Activated CD4-positive, alpha-beta T cell treated with anti-CD3 and anti-CD28 coated beads for 36 hours (primary cell): ENCODE measurements around the gene FADS1. TPM values are rescaled to one million over a fixed set of nuclear protein-coding genes. Genes with fewer than 3 reads are reported as not detected.

Experiments used
- ATAC-seq: fragments of 200-7000 bp; cut with Tn5 transposase; one replicate; pipeline ENCODE4 v1.10.0; 2021; ENCODE audit warnings: mild to moderate bottlenecking, moderate library complexity
- CTCF ChIA-PET: fragments of 350-600 bp; sonication (Branson Sonifier 250); formaldehyde crosslinking; loops from one replicate; lab custom pipeline; 2021; ENCODE audit warnings: antibody characterized with exemption; lab: Charles Lee
- POLR2A ChIA-PET: fragments of 350-600 bp; sonication (Branson Sonifier 250); formaldehyde crosslinking; loops from one replicate; lab custom pipeline; 2021; ENCODE audit warnings: antibody characterized with exemption, inconsistent platforms; lab: Charles Lee
- DNase-seq: peaks from one replicate; pipeline ENCODE4 v3.0.0-alpha.2; 2020
- H3K27ac Mint-ChIP-seq: one replicate; pipeline ENCODE4 v1.8.0; 2021; ENCODE audit warnings: mixed read lengths
- H3K27me3 Mint-ChIP-seq: one replicate; pipeline ENCODE4 v1.8.0; 2021; ENCODE audit warnings: mixed read lengths
- H3K36me3 Mint-ChIP-seq: one replicate; pipeline ENCODE4 v1.8.0; 2021; ENCODE audit warnings: low read depth, mixed read lengths
- H3K4me1 Mint-ChIP-seq: one replicate; pipeline ENCODE4 v1.8.0; 2021; ENCODE audit warnings: mixed read lengths
- H3K4me3 Mint-ChIP-seq: one replicate; pipeline ENCODE4 v1.8.0; 2021; ENCODE audit warnings: mild to moderate bottlenecking, moderate library complexity, mixed read lengths
- H3K9me3 Mint-ChIP-seq: one replicate; pipeline ENCODE4 v1.8.0; 2021; ENCODE audit warnings: low read depth, mixed read lengths
- intact Hi-C, 2 experiments: fragments of 100-400 bp; cut with DNase I in 1 of 2; cut with micrococcal nuclease in 1 of 2; formaldehyde crosslinking; loops; one replicate each; pipeline versions ENCODE4 v1.14.2 to v1.15.1; 2022 to 2024; cut with DNase I, micrococcal nuclease
- total RNA-seq, 2 experiments: library from RNA; stranded (reverse); gene quantifications; one replicate each; pipeline ENCODE4 v1.2.3, GENCODE V29; 2021

The FADS1 gene
- total RNA-seq, 2 experiments from 2014 or later, result 18.9 to 23.7 TPM

DNA sequence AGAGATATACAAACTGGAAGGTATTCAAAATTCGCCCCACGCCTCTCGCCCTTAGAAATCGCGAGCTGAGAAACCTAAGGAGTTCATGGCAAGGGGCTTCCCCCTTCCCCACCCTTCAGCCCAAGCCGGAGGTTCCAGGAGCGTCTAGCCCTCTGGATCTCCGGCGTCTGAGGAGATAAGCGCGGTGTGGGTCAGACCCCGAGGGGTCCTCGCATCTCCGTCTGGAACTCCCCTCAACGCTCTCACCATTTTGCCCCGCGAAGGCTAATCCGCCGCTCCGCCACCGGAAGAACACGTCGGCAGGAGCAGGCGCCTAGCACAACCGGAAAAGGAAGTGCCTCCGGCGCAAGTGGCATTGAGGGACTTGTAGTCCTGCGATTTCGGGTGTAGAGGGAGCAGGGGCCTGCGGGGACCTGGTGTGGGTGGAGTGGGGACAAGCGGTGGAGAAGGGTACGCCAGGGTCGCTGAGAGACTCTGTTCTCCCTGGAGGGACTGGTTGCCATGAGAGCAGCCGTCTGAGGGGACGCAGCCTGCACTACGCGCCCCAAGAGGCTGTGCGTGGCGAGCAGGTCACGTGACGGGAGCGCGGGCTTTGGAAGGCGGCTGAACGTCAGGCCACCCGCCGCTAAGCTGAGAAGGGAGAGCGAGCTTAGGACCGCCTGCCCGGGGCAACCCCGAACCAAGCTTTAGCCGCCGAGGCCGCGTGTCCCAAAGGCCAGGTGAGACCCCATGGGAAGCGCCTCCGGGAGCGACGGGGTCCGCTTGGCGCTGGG lies 24.3 kb downstream of the FADS1 start, which contains the start of the genes FEN1 and TMEM258:
Gene FEN1, plus strand, starts transcription at position 602 of the 773 bp plus-strand sequence. CDS start 2,451 bp downstream, outside the sequence.
Gene TMEM258, minus strand, starts transcription at position 290 of the 773 bp plus-strand sequence. Its CDS starts 41 bp downstream, at position 249.
- peak; percentile 88 for ATAC-seq
- H3K27me3 Mint-ChIP-seq, result no peaks in the 10 kb centered on the region
- no peaks in the 10 kb centered on the region for H3K9me3 Mint-ChIP-seq
- POLR2A ChIA-PET, result interaction anchor here (0.6 to 1.8 kb wide), 5 partner anchors 11 to 107 kb away, joined by 3 to 5 read pairs (median 4); no protein-coding TSS in a partner anchor
- CTCF ChIA-PET, result interaction anchor here (0.6 to 9.4 kb wide), 12 partner anchors 9 to 595 kb away, joined by 3 to 115 read pairs (median 4); partner anchors contain the start of gene FADS1
- peak within 1 kb of the TSS; percentile 92 for H3K4me3 Mint-ChIP-seq
- intact Hi-C loops, result loop anchor here (1.0 to 5.0 kb wide), 14 partner anchors 15 to 935 kb away; partner anchors contain the start of genes INCENP (in 2 of the 2), CPSF7 (in 1 of the 2), FADS1 (in 1 of the 2) and FADS3 (in 1 of the 2)
- peak; percentile 94 for DNase-seq
- H3K4me1 Mint-ChIP-seq, result peaks cover 44% of the 10 kb centered on the region
- peak within 1 kb of the TSS; percentile 98 for H3K27ac Mint-ChIP-seq
- peaks cover 53% of the 10 kb centered on the region for H3K36me3 Mint-ChIP-seq

DNA sequence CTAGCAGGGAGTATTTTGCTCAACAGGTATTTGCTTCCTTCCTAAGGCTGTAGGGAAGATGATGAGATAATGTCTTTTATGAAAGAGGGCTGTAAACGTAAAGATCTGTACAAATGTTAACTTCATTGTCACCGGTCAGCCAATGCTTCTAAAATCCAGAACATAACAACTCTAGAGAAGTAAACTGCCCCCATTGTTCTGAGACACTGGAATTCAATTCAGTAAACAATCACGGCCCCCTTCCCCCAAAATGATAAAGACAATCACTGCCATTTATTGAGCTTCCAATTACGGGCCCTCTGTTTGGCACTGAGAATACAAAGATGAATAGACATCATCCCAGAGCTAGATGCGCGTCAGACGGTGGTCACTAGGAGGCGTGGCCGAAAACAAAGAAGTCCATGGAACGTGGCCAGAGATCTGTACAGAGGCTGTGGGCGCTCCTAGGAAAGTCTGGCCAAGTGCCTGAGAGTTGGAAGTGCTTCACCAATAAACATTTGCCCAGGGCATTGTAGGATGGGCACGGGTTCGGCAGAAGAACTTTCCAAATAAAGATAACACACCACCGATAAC lies 25.0 kb downstream of the FADS1 start:
- ATAC-seq (peak; percentile 54), DNase-seq (peak; percentile 73)
- peak overlapping the region; percentile 92 for H3K4me3 Mint-ChIP-seq
- H3K27me3 Mint-ChIP-seq, result no peaks in the 10 kb centered on the region
- peaks cover 47% of the 10 kb centered on the region for H3K36me3 Mint-ChIP-seq
- intact Hi-C loops, result loop anchor here (1.0 to 5.0 kb wide), 14 partner anchors 15 to 935 kb away; partner anchors contain the start of genes INCENP (in 2 of the 2), CPSF7 (in 1 of the 2), FADS1 (in 1 of the 2) and FADS3 (in 1 of the 2)
- H3K9me3 Mint-ChIP-seq, result no peaks in the 10 kb centered on the region
- ChIA-PET POLR2A (interaction anchor here (0.6 to 1.4 kb wide), 4 partner anchors 23 to 250 kb away, joined by 3 to 5 read pairs (median 4); no protein-coding TSS in a partner anchor), CTCF (interaction anchor here (0.7 to 9.4 kb wide), 5 partner anchors 22 to 596 kb away, joined by 3 to 115 read pairs (median 3); partner anchors contain the start of gene FADS1)
- peak overlapping the region; percentile 98 for H3K27ac Mint-ChIP-seq
- H3K4me1 Mint-ChIP-seq, result peaks cover 39% of the 10 kb centered on the region

DNA sequence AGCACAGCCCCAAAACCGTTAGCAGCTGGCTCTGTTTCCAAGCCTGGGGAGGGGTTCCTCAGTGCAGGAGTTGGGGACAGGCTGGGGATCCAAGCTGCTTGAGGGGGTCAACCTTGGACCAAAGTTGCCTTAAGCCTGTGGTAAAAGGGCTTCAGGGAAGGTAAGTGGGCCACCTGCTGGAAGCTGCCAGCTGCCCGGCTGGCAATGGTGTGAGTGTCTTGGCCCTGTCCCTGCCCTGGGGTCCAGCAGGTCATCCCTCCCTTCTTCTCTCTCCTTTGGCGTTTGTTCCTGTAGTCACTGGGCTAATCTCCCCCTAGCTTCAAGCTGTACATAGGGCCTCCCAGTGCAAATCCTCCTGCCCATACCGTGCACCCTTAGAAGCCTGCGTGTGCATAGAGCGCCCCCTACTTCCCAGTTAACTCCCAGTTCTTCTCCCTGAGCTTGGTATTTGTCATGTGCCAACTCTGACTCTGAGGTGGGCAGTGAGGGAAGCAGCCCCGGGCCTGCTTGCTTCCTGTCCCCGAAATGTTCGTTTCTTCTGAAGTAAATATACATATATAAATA lies 28.8 kb downstream of the FADS1 start:
- Mint-ChIP-seq H3K9me3 (no peaks in the 10 kb centered on the region), H3K4me1 (peaks cover 16% of the 10 kb centered on the region), H3K36me3 (peaks cover 28% of the 10 kb centered on the region), H3K4me3 (no peak overlapping the region), H3K27me3 (no peaks in the 10 kb centered on the region), H3K27ac (no peak overlapping the region)
- ChIA-PET POLR2A (no interaction called here), CTCF (interaction anchor here (0.6 to 2.8 kb wide), 4 partner anchors 9 to 784 kb away, joined by 3 to 17 read pairs (median 4); no protein-coding TSS in a partner anchor)
- DNase-seq, result peak; percentile 39
- intact Hi-C loops, result loop anchor here in 1 of 2 experiments (1.0 kb wide), 1 partner anchor 41 kb away; no protein-coding TSS in a partner anchor
- ATAC-seq, result no peak

GRCh38 chr11:61785837-61786402 lies 30.9 kb downstream of the FADS1 start:
- ChIA-PET POLR2A (no interaction called here), CTCF (interaction anchor here (0.6 to 2.8 kb wide), 3 partner anchors 11 to 154 kb away, joined by 3 to 17 read pairs (median 3); no protein-coding TSS in a partner anchor)
- ATAC-seq (no peak), DNase-seq (no peak)
- no peak overlapping the region for H3K4me3 Mint-ChIP-seq
- peaks cover 22% of the 10 kb centered on the region for H3K36me3 Mint-ChIP-seq
- peaks cover 8% of the 10 kb centered on the region for H3K4me1 Mint-ChIP-seq
- intact Hi-C loops, result no loop called here
- no peaks in the 10 kb centered on the region for H3K27me3 Mint-ChIP-seq
- no peaks in the 10 kb centered on the region for H3K9me3 Mint-ChIP-seq
- H3K27ac Mint-ChIP-seq, result no peak overlapping the region

GRCh38 chr11:61784506-61784805 lies 32.3 kb downstream of the FADS1 start:
- CTCF ChIA-PET, result interaction anchor here (0.6 to 1.5 kb wide), 2 partner anchors 12 to 82 kb away, joined by 3 read pairs; no protein-coding TSS in a partner anchor
- intact Hi-C loops, result no loop called here
- no peak overlapping the region for H3K4me3 Mint-ChIP-seq
- no peaks in the 10 kb centered on the region for H3K9me3 Mint-ChIP-seq
- POLR2A ChIA-PET, result no interaction called here
- H3K27ac Mint-ChIP-seq, result no peak overlapping the region
- no peaks in the 10 kb centered on the region for H3K27me3 Mint-ChIP-seq
- no peaks in the 10 kb centered on the region for H3K4me1 Mint-ChIP-seq
- peaks cover 15% of the 10 kb centered on the region for H3K36me3 Mint-ChIP-seq
- DNase-seq (no peak), ATAC-seq (no peak)

DNA sequence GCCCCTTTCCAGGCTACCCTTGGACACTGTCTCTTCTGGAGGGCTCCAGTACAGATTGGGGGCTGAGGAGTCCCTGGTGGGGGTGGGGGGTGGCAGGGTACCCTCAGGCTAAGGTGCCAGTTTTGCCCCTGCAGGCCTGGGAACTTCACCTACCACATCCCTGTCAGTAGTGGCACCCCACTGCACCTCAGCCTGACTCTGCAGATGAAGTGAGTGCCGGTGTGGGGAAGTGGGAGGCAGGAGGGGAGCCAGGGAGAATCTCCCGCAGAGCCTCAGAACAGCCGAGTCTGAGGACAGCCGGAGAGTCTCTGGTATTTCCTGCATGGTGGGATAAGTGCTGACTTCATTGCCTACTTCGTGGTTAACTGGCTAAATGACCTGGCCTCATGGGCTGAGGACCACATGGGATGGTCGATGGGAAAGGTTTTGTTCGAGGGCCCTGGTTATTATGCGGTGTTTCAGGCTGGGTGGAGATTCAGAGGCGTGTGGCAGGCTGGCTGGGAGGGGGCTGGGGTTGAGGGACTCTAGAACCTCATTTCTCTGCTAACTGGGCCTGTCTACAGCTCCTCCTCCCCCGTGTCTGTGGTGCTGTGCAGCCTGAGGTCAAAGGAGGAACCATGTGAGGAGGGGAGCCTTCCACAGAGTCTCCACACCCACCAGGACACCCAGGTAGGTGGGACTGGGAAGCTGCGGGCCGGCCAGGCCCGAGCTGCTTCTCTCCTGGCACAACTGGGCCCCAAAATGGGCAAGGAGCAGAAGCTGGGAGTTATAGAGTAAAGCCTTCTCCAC lies 32.9 kb downstream of the FADS1 start:
- H3K4me3 Mint-ChIP-seq, result no peak overlapping the region
- intact Hi-C loops, result no loop called here
- no peak for ATAC-seq
- ChIA-PET CTCF (interaction anchor here (0.6 to 1.5 kb wide), 2 partner anchors 13 to 83 kb away, joined by 3 read pairs; no protein-coding TSS in a partner anchor), POLR2A (no interaction called here)
- H3K9me3 Mint-ChIP-seq, result no peaks in the 10 kb centered on the region
- no peak for DNase-seq
- no peak overlapping the region for H3K27ac Mint-ChIP-seq
- no peaks in the 10 kb centered on the region for H3K4me1 Mint-ChIP-seq
- peaks cover 9% of the 10 kb centered on the region for H3K36me3 Mint-ChIP-seq
- H3K27me3 Mint-ChIP-seq, result no peaks in the 10 kb centered on the region

DNA sequence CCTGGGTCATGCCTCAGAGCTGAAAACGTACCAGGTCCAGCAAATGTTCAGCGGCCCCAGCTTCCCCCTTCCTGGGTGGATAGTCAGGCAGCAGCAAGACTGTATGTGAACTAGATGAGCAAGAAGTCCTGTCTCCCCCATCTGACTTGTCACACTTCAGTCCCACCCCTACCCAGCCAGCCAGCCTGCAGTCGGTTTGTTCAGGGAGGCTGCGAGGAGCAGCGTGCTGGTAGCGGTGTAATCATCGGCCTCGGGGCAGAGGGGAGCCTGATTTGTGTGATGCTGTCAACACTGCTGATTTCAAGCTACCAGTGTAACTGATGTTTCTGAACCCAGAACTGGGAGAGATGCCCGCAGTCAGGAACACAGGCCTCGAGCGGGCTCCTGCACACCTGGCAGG lies 34.0 kb downstream of the FADS1 start:
- no peak overlapping the region for H3K27ac Mint-ChIP-seq
- no peaks in the 10 kb centered on the region for H3K9me3 Mint-ChIP-seq
- POLR2A ChIA-PET, result interaction anchor here (0.7 kb wide), 1 partner anchor 1144 kb away, joined by 3 read pairs; no protein-coding TSS in a partner anchor
- H3K36me3 Mint-ChIP-seq, result peaks cover 4% of the 10 kb centered on the region
- CTCF ChIA-PET, result interaction anchor here (0.5 to 3.1 kb wide), 3 partner anchors 11 to 776 kb away, joined by 3 to 14 read pairs (median 3); no protein-coding TSS in a partner anchor
- DNase-seq, result no peak
- peaks cover 2% of the 10 kb centered on the region for H3K4me1 Mint-ChIP-seq
- peaks cover 4% of the 10 kb centered on the region for H3K27me3 Mint-ChIP-seq
- no peak for ATAC-seq
- no peak overlapping the region for H3K4me3 Mint-ChIP-seq
- intact Hi-C loops, result no loop called here

GRCh38 chr11:61782299-61782698 lies 34.5 kb downstream of the FADS1 start:
- peaks cover 5% of the 10 kb centered on the region for H3K4me1 Mint-ChIP-seq
- H3K9me3 Mint-ChIP-seq, result no peaks in the 10 kb centered on the region
- H3K36me3 Mint-ChIP-seq, result peaks cover 4% of the 10 kb centered on the region
- H3K27ac Mint-ChIP-seq, result no peak overlapping the region
- ChIA-PET POLR2A (interaction anchor here (0.7 to 1.0 kb wide), 2 partner anchors 11 to 1144 kb away, joined by 3 read pairs; partner anchors contain the start of gene FEN1), CTCF (interaction anchor here (1.0 to 3.1 kb wide), 2 partner anchors 10 to 15 kb away, joined by 3 to 14 read pairs; no protein-coding TSS in a partner anchor)
- no peak for ATAC-seq
- no peak overlapping the region for H3K4me3 Mint-ChIP-seq
- DNase-seq, result no peak
- peaks cover 5% of the 10 kb centered on the region for H3K27me3 Mint-ChIP-seq
- intact Hi-C loops, result no loop called here

- Mint-ChIP-seq H3K9me3 (no peaks in the 10 kb centered on the region), H3K36me3 (peaks cover 4% of the 10 kb centered on the region), H3K4me1 (peaks cover 10% of the 10 kb centered on the region), H3K27ac (no peak overlapping the region), H3K4me3 (no peak overlapping the region), H3K27me3 (peaks cover 5% of the 10 kb centered on the region)
- intact Hi-C loops, result no loop called here
- ChIA-PET POLR2A (interaction anchor here (1.0 kb wide), 1 partner anchor 11 kb away, joined by 3 read pairs; the partner anchor contains the start of gene FEN1), CTCF (interaction anchor here (1.0 to 3.1 kb wide), 2 partner anchors 10 to 16 kb away, joined by 3 to 14 read pairs; no protein-coding TSS in a partner anchor)
- DNase-seq (no peak), ATAC-seq (no peak)
Measured at GRCh38 chr11:61781585-61781984, 35.2 kb downstream of the FADS1 start.
